Caco-2 (cell line): ENCODE measurements around the gene FITM2. TPM values are rescaled to one million over a fixed set of nuclear protein-coding genes. Genes with fewer than 3 reads are reported as not detected.

ENCODE experiments used
- BruUV-seq: library from RNA; stranded (reverse); fragments of 400-500 nt; replicated peaks from 2 replicates; lab custom pipeline; 2021; lab: Mats Ljungman, UMichigan
- CTCF ChIA-PET: fragments of 300-600 bp; sonication (Branson Sonifier 250); formaldehyde crosslinking; loops from one replicate; lab custom pipeline; 2022; ENCODE audit warnings: antibody characterized with exemption; lab: Charles Lee
- POLR2A ChIA-PET: fragments of 300-600 bp; sonication (Branson Sonifier 250); formaldehyde crosslinking; loops from one replicate; lab custom pipeline; 2022; ENCODE audit warnings: antibody characterized with exemption; lab: Charles Lee
- DNase-seq, 2 experiments: peaks; one replicate each; pipeline versions ENCODE4 v3.0.0 to v3.0.0-alpha.2; 2020 to 2022
- H3K27me3 ChIP-seq: replicated peaks from 2 replicates; pipeline ENCODE4 v1.6.0; 2011; ENCODE audit warnings: low read length; ENCODE audit not compliant: control insufficient read depth, insufficient read depth
- H3K36me3 ChIP-seq: 2 replicates; pipeline ENCODE4 v1.5.1; 2011; ENCODE audit warnings: low read length; ENCODE audit not compliant: control insufficient read depth, insufficient read depth
- H3K4me1 ChIP-seq: fragments of 250-450 bp; sonication (Bioruptor Pico); 2 replicates; pipeline ENCODE4 v1.5.1; 2020; ENCODE audit warnings: mild to moderate bottlenecking
- H3K4me3 ChIP-seq: 2 replicates; pipeline ENCODE4 v1.5.1; 2011; ENCODE audit warnings: low read depth, mild to moderate bottlenecking, control low read depth, low read length
- H3K9me3 ChIP-seq: fragments of 250-450 bp; sonication (Bioruptor Pico); 2 replicates; pipeline ENCODE4 v1.5.1; 2020; ENCODE audit warnings: mild to moderate bottlenecking, moderate library complexity
- H3K27ac Mint-ChIP-seq: one replicate; pipeline ENCODE4 v1.8.0; 2022; ENCODE audit warnings: mixed read lengths; ENCODE audit not compliant: unreplicated experiment
- H3K27me3 Mint-ChIP-seq: one replicate; pipeline ENCODE4 v1.8.0; 2022; ENCODE audit warnings: mixed read lengths; ENCODE audit not compliant: insufficient read depth, unreplicated experiment
- H3K36me3 Mint-ChIP-seq: one replicate; pipeline ENCODE4 v1.8.0; 2022; ENCODE audit warnings: mild to moderate bottlenecking, mixed read lengths; ENCODE audit not compliant: insufficient read depth, unreplicated experiment
- H3K4me1 Mint-ChIP-seq: one replicate; pipeline ENCODE4 v1.8.0; 2022; ENCODE audit warnings: low read depth, mixed read lengths; ENCODE audit not compliant: unreplicated experiment
- H3K4me3 Mint-ChIP-seq: one replicate; pipeline ENCODE4 v1.8.0; 2022; ENCODE audit warnings: mild to moderate bottlenecking, moderate library complexity, mixed read lengths; ENCODE audit not compliant: unreplicated experiment
- H3K9me3 Mint-ChIP-seq: one replicate; pipeline ENCODE4 v1.8.0; 2022; ENCODE audit warnings: mixed read lengths; ENCODE audit not compliant: unreplicated experiment
- CTCF ChIP-seq, 2 experiments: fragments of 200-600 bp in 1 of 2; IDR thresholded peaks; 1 replicate in 1 of 2; 2 replicates in 1 of 2; pipeline versions ENCODE4 v1.5.1 to v1.8.0; 2011 to 2022; ENCODE audit warnings: antibody characterized with exemption in 1 of 2, control low read depth in 1 of 2, inconsistent platforms in 1 of 2, low read depth in 1 of 2, low read length in 1 of 2, mild to moderate bottlenecking in 1 of 2, moderate library complexity in 1 of 2; ENCODE audit not compliant: insufficient read depth in 1 of 2, severe bottlenecking in 1 of 2, unreplicated experiment in 1 of 2
- intact Hi-C: fragments of 100-400 bp; cut with micrococcal nuclease; formaldehyde crosslinking; loops from one replicate; pipeline ENCODE4 v1.10.0; 2022; ENCODE audit not compliant: unreplicated experiment
- total RNA-seq: library from RNA; stranded (reverse); gene quantifications from 2 replicates; pipeline ENCODE4 v1.2.3, GENCODE V29; 2022

Gene FITM2
- total RNA-seq, 1 experiment from 2014 or later = 14.4 TPM

DNA sequence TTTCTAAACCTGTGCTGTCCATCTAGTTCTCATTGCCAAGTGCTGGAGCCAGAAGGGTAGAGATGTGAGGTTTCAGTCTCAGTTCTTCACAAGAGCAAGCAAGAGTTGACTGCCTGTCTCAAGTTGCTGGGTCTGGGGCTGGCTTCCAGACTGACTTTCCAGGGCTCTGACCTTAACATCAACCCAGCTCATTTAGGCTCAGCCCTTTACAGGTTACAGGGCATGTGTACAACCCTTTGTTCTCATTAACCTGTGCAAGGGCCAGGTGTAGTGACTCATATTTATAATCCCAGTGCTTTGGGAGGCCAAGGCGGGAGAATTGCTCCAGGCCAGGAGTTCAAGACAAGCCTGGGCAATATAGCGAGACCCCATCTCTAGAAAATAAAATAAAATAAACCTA is 30.6 kb downstream of the FITM2 start:
- H3K27ac Mint-ChIP-seq = no peak overlapping the region
- H3K27me3 ChIP-seq = no peaks in the 10 kb centered on the region
- no TSS peak for BruUV-seq
- no peak overlapping the region for H3K4me3 ChIP-seq
- no peak for TF ChIP-seq CTCF (IDR thresholded peaks at IDR 0.05; ENCODE audit: insufficient read depth in 1 of 2, low read depth in 1 of 2, low read length in 1 of 2, severe bottlenecking in 1 of 2, unreplicated experiment in 1 of 2)
- H3K9me3 Mint-ChIP-seq = no peaks in the 10 kb centered on the region
- intact Hi-C loops = no loop called here
- CTCF ChIA-PET = no interaction called here
- H3K27me3 Mint-ChIP-seq = peaks cover 5% of the 10 kb centered on the region
- POLR2A ChIA-PET = no interaction called here
- H3K4me3 Mint-ChIP-seq = no peak overlapping the region
- H3K36me3 Mint-ChIP-seq = no peaks in the 10 kb centered on the region
- no peaks in the 10 kb centered on the region for H3K4me1 ChIP-seq
- no peaks in the 10 kb centered on the region for H3K36me3 ChIP-seq
- no peaks in the 10 kb centered on the region for H3K9me3 ChIP-seq
- H3K4me1 Mint-ChIP-seq = peaks cover 6% of the 10 kb centered on the region
- DNase-seq = no peak

- Histone ChIP-seq H3K9me3 (no peaks in the 10 kb centered on the region), H3K4me1 (0 out of 2 replicates have a peak, but pooled peaks cover 2% of the 10 kb centered on the region), H3K27me3 (no peaks in the 10 kb centered on the region), H3K4me3 (no peak overlapping the region), H3K36me3 (no peaks in the 10 kb centered on the region)
- H3K9me3 Mint-ChIP-seq = no peaks in the 10 kb centered on the region
- no peak for DNase-seq
- no peak overlapping the region for H3K27ac Mint-ChIP-seq
- ChIA-PET POLR2A (no interaction called here), CTCF (no interaction called here)
- peaks cover 5% of the 10 kb centered on the region for H3K27me3 Mint-ChIP-seq
- BruUV-seq = no TSS peak
- intact Hi-C loops = no loop called here
- TF ChIP-seq CTCF (IDR thresholded peaks at IDR 0.05; ENCODE audit: insufficient read depth in 1 of 2, low read depth in 1 of 2, low read length in 1 of 2, severe bottlenecking in 1 of 2, unreplicated experiment in 1 of 2) = no peak
- H3K36me3 Mint-ChIP-seq = no peaks in the 10 kb centered on the region
- H3K4me3 Mint-ChIP-seq = no peak overlapping the region
- peaks cover 6% of the 10 kb centered on the region for H3K4me1 Mint-ChIP-seq
These were observed 31.8 kb downstream of the FITM2 start for GRCh38 chr20:44279228-44279627.

DNA sequence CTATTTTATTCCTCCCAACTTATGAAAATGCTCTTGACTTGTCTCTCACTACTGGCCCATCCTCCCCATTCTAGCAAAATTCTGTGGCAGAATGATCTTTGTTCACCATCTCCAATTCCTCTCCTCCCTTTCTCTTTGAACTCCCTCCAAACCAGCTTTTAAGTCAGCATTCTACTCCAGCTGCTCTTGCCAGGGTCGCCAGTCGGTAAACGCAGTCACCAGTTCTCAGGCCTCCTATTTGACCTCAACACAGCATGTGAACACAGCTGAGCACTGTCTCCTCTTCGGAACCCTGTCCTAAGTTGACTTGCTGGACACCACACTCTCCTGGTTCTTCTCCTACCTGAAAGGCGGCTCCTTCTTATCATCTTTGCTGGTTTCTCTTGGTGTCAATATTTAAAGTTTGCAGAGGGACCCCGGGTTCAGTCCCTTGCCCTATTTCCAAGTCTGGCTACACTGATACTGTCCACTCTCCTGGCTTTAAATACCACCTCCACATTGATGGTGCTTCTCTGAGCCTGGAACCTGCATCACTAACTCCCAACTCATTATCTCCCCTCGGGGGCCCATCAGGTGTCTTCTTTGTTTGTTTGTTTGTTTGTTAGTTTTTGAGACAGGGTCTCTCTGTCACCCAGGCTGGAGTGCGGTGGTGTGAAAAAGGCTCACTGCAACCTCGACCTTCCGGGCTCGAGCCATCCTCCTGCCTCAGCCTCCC is 36.5 kb downstream of the FITM2 start:
- ChIA-PET CTCF (interaction anchor here (1.7 kb wide), 1 partner anchor 58 kb away, joined by 3 read pairs; no protein-coding TSS in a partner anchor), POLR2A (interaction anchor here (0.5 kb wide), 1 partner anchor 73 kb away, joined by 4 read pairs; no protein-coding TSS in a partner anchor)
- Mint-ChIP-seq H3K27me3 (peaks cover 3% of the 10 kb centered on the region), H3K27ac (no peak overlapping the region), H3K4me3 (no peak overlapping the region), H3K9me3 (no peaks in the 10 kb centered on the region), H3K36me3 (no peaks in the 10 kb centered on the region), H3K4me1 (peaks cover 6% of the 10 kb centered on the region)
- no peak for TF ChIP-seq CTCF (IDR thresholded peaks at IDR 0.05; ENCODE audit: insufficient read depth in 1 of 2, low read depth in 1 of 2, low read length in 1 of 2, severe bottlenecking in 1 of 2, unreplicated experiment in 1 of 2)
- DNase-seq = no peak
- Histone ChIP-seq H3K9me3 (no peaks in the 10 kb centered on the region), H3K4me1 (0 out of 2 replicates have a peak, but pooled peaks cover 3% of the 10 kb centered on the region), H3K4me3 (no peak overlapping the region), H3K36me3 (no peaks in the 10 kb centered on the region), H3K27me3 (no peaks in the 10 kb centered on the region)
- no TSS peak for BruUV-seq
- intact Hi-C loops = no loop called here
